RPMI8226 (cell line): Measurements from ENCODE around the gene HASPIN.

Experiments used
- DNase-seq: peaks from one replicate; pipeline ENCODE4 v3.0.0-alpha.2; 2015

The HASPIN gene

GRCh38 chr17:3739422-3740124 is 15.9 kb downstream of the HASPIN start:
- no peak for DNase-seq

DNA sequence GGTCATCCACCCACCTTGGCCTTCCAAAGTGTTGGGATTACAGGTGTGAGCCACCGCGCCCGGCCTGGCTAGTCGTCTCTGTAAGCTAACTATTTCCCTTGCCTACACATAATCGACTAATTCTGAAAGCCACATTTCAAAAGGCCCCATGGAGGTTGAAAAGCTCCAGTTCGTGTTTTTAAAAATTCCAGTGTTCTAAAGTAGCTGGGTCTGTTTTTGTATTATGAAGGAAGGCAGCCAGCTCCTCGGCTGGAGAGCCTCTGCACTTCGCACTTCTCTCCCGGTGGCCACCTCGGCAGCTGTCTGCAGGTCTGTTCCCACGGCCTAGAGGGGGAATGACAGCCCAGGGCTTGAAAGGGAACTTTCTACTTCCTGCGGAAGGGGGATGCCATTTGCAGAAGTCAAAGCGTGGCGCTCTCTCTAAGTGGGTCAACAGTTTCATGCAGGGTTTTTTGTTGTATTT is 16.9 kb downstream of the HASPIN start:
- DNase-seq: no peak

- DNase-seq: no peak
These were observed 20.3 kb downstream of the HASPIN start for GRCh38 chr17:3744014-3744413.

DNA sequence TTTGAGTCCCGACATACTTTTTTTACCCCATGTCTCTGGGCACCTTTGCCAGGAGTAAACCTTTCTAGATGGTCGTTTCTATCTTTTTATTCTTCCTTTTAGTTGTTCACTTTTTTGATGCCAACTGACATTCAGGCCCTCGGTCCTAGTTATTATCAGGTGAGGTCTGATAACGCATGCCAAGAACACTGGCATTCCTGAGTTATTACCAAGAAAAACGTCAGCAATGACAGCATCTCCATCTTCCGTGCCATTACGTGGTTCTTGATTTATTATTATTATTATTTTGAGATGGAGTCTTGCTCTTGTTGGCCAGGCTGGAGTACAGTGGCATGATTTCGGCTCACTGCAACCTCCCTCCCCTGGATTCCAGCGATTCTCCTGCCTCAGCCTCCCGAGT is 21.4 kb downstream of the HASPIN start:
- no peak for DNase-seq

DNA sequence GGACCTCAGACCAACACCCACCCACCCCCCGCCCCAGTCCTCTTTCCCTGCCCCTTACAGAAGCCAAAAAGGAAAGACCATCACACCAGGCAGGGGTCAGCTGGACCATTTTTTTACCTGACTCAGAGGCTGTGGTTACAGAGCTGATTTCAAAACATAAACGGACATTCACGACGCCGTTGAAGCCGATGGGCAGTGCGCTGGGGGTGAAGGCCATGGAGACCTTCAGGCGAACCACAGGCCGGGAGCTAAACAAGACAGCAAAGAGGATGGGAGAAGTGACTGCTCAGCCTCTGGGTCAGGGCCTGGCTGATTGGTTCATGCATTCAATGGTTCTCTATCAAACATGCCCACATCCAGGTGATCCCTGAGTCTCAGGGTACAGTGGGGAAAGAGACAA is 24.1 kb downstream of the HASPIN start:
- DNase-seq: no peak

GRCh38 chr17:3748576-3748975 is 24.9 kb downstream of the HASPIN start:
- no peak for DNase-seq

- no peak for DNase-seq
These were observed 26.6 kb downstream of the HASPIN start for GRCh38 chr17:3750296-3750695.

GRCh38 chr17:3750926-3751325 is 27.2 kb downstream of the HASPIN start:
- DNase-seq: no peak

GRCh38 chr17:3751836-3752235 is 28.1 kb downstream of the HASPIN start:
- DNase-seq: no peak

DNA sequence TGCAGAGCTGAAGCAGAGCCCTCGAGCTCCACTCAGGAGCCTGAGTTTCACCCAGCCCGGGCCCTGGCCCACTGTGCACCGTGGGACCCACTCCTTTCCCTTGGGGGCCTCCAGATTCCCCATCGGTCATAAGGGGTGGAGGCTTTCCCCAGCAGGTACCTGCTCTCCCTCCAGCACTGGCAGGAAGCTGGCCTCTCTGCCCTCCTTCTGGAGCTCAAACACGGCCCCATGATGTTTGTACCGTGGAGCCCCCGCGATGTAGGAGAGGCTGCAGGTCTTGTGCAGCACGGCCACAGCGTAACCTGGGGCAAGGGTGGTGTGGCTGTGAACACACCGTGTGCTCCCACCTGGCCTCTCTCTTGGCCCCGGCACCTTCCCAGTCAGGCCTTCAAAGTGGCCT is 29.9 kb downstream of the HASPIN start:
- no peak for DNase-seq

DNA sequence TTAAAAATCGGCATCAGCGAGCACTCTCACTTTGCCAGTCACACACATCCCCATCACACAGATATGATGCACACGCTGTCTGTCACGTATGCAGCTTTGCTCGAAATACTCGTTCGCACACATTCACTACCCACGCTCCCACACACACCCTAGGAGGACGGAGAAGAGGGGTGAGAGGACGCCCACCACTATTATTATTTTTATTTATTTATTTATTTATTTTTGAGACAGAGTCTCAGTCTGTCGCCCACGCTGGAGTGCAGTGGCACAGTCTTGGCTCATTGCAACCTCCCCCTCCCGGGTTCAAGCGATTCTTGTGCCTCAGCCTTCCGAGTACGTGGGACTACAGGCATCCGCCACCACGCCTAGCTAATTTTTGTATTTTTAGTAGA is 30.4 kb downstream of the HASPIN start:
- no peak for DNase-seq

GRCh38 chr17:3754458-3755334 is 31.0 kb downstream of the HASPIN start:
- DNase-seq: no peak

- DNase-seq: no peak
These were observed 31.8 kb downstream of the HASPIN start for GRCh38 chr17:3755335-3756030.

- no peak for DNase-seq
These were observed 36.0 kb downstream of the HASPIN start for GRCh38 chr17:3759597-3760216.

- no peak for DNase-seq
These were observed 37.6 kb downstream of the HASPIN start for GRCh38 chr17:3761036-3761917.

DNA sequence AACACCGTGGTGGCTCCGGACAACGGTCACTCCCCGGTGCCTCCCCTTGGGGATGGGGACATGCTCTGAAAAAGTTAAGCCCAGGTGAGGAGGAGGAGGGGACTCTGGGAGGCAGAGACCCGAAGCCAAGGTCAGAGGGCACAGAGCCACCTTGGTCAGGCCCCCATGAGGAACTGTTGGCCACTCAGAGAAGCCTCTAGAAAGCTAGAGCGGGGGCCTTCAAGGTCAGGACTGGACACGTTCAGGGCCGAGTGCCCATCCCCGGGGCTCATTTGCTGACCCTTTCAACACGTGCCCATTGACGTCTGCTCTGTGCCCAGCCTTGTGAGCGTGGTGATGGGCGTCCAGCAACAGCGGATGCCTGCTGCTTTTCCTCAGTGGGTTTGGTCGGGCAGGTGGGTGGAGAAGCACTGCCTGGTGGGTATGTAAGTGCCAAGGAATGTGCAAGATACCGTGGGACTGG is 38.2 kb downstream of the HASPIN start:
- no peak for DNase-seq

GRCh38 chr17:3762922-3763776 is 39.4 kb downstream of the HASPIN start:
- no peak for DNase-seq

DNA sequence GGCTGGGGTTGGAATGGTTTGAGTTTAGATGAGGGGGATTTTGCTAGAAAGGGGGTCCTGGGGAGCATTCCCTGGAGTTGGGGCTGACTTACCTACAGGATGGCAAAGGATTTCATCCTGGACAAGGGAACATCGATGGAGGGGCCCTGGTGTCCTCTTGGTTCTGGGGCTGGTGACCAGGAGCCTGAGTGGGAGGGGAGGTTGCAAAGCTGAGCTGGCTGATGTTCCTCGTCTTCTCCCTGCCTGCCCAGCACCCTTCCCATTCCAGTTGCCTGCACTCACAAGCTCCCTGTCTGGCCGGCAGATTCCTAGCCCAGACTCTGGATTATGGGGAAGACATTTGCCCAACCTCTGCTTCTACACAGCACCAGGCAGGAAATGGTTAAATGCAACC is 40.1 kb downstream of the HASPIN start:
- DNase-seq: no peak

DNA sequence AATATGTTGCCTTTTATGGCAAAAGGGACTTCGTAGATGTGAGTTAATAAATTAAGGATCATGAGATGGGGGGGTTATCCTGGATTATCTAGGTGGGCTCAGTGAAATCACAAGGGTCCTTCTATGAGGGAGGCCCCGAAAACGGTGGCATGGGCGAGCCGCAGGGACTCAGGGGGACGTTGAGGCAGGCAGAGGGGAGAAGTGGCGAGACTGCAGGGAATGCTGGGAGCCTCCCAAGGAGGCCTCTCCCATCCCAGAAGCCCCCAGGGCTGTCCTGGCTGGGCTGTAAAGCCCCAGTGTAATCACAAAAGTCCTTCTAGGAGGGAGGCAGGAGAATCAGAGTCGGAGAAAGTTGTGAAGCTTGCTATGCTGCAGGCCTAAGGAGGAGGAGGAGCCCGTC is 42.3 kb downstream of the HASPIN start:
- no peak for DNase-seq

DNA sequence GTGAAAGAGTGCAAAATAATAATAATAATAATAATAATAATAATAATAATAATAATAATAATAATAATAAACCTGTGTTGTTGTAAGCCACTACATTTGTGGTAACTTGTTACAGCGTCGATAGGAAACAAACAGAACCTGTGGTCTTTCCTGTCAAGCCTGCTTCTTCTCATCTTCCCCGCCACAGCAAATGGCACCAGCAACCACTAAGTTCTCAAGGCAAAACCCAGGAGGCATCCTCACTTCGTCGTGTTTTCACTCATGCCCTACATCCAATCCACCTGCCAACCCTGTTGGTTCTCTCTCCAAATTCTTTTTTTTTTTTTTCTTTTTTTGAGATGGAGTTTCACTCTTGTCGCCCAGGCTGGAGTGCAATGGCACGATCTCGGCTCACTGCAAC is 43.1 kb downstream of the HASPIN start:
- no peak for DNase-seq

DNA sequence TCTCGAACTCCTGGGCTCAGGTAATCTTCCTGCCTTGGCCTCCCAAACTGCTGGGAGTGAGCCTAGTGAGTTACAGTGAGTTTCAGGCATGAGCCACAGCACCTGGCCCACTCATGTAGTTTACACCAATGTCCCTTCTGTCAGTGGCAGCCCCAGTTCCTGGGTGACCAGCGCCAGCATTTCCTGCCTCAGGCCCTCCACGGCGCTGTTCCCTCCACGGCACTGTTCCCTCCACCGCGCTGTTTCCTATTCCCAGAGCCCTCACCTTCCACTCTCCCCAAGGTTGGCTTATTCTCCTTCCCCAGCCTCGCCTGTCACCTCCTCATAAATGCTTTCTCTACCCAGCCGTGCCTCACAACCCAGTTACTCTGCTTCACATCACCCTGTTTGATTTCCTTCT is 44.6 kb downstream of the HASPIN start:
- no peak for DNase-seq
